GM19240 (cell line): ENCODE measurements around the gene OTUD3.
"Not testable (repeated sequence)": the region's sequence is repeated elsewhere in the genome, so short reads cannot be mapped to it uniquely, and the experiment has no call there.

ENCODE experiments used
- DNase-seq: peaks from one replicate; pipeline ENCODE4 v3.0.0; 2011; ENCODE audit warnings: low spot score; ENCODE audit not compliant: insufficient read length

OTUD3 gene

DNA sequence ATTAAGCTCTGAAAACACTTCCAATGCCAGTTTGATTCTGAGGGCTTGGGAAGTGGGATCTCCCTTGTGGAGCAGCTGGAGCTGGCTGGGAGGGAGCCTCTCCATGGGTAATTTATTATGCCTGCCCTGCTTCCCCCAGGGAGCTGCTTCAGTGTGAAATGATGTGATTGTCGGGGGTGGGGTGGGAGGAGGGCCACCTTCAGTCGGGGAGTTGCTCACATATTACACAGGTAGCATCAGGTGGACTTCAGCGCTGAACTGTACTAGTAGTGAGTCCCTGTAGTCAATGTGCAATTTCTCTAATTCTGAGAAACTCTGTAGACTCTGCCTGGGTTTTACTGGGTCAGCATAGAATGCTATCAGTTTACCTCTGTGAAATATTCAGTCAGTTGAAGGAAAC lies 28.5 kb downstream of the OTUD3 start:
- DNase-seq, result no peak

DNA sequence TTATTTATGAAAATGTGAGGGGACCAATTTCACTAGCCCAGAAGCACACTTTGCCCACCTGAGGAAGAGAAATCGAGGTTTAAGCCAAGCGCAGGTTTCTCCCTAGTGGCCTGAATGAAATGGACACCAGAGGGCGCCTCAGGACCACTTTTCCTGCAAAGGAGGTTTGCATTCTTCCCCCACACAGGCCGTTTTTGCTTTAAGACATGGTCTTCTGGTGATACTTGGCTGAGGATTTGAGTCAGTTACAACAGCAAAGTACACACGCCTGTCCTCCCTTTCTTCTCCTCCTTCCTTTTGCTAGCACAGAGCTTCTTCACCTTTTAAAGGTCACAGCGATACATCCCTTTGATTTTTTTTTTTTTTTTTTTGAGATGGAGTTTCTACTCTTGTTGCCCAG lies 35.9 kb downstream of the OTUD3 start:
- DNase-seq, result peak; percentile 82

- DNase-seq, result no peak
Measured at GRCh38 chr1:19920132-19920710, 38.0 kb downstream of the OTUD3 start.

GRCh38 chr1:19921310-19921709 lies 39.1 kb downstream of the OTUD3 start:
- no peak for DNase-seq

- DNase-seq, result no peak
Measured at GRCh38 chr1:19922015-19922688, 40.0 kb downstream of the OTUD3 start.

- DNase-seq, result no peak
Measured at GRCh38 chr1:19923137-19923952, 41.1 kb downstream of the OTUD3 start, which contains the start of gene PLA2G2E. TSS of gene PLA2G2E (minus strand) at chr1:19923617. CDS start at chr1:19923559, 58 bp downstream.

GRCh38 chr1:19923953-19924346 lies 41.8 kb downstream of the OTUD3 start:
- no peak for DNase-seq

DNA sequence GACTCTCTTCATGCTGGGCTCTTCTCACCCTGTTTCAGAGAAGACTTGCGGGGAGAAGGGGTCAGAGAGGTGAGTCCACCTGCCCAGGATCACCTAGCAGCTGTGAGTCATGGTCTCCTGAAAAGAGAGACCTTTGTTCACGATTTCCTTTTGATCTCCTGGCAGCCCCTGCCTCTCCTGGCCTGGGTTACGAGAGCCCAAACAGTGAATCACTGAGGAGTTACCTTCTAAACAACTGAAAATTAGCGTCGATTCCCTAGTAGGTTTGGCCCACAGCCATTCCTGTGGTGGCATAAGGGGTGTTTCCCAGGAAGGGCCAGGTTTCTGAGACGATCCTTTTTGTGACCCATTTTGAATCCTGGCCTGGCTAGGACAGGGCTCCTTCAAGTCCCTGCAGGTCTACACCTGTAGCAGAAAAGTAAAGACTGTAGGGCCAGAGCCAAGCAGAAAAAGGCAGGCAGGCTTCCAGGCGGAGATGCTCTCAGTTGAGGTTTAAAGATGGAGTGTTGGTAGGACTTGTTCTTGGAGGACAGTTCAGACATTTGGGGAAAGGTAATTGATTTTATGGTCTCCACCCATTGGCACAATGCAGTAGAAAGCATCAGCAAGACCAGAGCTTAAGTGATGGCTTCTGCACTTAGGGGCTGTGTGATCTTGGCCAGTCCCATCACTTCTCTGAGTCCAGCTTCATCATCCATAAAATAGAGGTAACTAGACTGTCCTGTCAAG lies 43.3 kb downstream of the OTUD3 start:
- DNase-seq, result no peak

GRCh38 chr1:19926296-19927129 lies 44.3 kb downstream of the OTUD3 start:
- no peak for DNase-seq

DNA sequence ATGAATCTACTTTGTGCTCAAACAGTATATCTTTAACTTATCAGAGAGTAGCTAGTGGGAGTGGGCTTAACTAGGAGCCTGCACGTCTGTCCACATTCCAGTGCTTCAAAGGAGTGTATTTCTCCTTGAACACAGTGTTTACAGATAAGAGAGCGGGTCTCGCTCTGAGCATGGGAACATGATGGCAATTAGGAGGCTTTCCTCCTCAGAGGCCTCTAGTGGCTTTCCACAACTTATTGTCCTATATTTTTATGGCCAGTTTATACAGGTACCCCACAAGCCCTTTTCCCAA lies 44.9 kb downstream of the OTUD3 start:
- DNase-seq, result not testable (repeated sequence)

GRCh38 chr1:19932866-19933265 lies 50.7 kb downstream of the OTUD3 start:
- DNase-seq, result no peak

- DNase-seq, result no peak
Measured at GRCh38 chr1:19934336-19934735, 52.1 kb downstream of the OTUD3 start.

DNA sequence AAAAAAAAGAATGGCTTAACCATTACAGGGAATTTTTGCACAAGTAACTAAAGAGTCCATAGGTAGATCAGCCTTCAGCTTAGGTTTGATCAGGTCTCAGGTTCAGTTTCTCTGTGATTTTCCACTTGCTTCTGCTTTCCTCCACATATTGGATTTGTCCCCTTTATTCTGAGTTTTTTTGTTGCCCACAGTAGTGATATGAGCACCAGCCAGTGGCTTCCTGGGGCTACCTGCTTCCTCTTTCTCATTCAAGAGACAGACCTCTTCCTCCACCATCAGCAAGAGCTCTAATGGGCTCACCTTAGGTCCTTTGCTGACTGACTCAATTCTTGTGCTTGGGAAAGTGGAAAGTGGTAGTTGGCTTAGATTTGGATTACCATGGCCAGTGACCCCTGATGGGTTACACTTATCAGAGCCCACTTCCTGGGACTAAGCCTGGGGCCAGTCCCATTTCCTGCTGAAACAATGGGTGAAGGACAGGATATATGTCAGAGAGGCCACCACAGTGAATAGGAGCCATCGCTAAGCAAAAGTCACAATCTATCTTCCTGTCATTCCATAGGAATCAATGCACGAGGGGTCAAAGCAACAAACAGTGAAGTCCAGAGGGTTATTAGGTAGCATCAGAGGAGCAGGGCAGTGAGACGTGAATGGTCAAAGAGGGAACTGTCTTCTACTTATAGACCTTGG lies 54.0 kb downstream of the OTUD3 start:
- no peak for DNase-seq

DNA sequence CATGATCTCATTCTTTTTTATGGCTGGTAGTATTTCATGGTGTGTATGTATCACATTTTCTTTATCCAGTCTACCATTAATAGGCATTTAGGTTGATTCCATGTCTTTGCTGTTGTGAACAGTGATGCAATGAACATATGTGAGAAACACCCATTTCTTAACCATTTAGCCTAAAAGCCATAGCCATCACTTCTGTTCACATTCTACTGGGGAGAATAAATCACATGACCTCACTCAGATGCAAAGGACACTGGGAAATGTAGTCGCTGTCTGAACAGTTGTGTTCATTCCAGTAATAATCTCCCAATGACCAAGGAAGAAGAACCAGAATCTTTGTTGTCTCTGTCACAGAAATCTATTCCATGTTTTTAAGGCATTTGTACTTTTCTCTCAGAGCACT lies 56.3 kb downstream of the OTUD3 start:
- no peak for DNase-seq

DNA sequence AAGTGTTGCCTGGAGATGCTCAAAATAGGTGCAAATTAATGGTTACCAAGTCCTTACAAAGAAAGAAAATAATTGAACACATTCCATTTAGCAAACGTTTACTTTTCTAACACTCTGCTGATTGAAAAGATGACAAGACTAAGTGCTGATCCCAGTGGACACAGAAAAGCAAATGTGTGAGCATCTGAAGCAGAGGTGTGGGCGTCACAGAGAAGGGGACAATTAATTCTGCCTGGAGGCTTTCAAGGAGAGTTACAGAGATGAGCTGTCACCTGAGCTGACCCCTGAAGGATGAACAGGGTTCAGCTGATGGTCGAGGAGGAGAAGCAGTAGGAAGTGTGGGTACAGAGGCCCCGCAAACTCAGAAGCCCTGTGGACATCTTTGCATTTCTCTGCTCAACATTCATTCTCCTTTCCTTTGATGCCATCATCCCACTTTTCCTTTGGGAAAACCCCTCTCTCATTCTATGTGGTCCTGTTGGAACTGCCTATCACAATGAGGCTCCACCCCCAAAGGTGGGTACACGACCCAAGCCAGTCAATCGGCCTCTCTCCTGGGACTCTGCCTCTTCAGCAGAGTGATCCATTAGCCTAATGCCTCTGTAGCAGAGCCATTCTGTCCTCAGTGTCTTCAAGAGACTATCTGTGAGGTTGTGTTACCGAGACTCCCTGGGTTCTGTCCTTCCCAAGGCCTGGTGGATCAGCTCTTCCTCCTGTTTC lies 58.5 kb downstream of the OTUD3 start:
- no peak for DNase-seq

DNA sequence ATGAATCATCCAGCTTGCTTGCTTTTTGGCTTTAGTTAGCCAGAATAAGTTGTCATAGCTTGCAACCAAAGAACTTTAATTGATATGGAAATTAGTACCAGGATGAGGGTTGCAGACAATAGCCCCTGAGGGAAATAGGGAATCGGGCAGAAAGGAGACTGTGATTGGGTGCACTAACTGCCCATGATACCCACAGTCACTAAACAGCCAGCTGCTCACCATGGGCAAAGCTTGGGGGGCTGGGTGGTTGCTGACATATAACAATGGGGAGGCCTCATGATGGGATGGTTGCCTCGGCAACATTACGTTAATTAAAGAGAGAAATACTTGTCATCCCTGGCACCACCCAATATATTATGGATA lies 59.0 kb downstream of the OTUD3 start:
- no peak for DNase-seq

DNA sequence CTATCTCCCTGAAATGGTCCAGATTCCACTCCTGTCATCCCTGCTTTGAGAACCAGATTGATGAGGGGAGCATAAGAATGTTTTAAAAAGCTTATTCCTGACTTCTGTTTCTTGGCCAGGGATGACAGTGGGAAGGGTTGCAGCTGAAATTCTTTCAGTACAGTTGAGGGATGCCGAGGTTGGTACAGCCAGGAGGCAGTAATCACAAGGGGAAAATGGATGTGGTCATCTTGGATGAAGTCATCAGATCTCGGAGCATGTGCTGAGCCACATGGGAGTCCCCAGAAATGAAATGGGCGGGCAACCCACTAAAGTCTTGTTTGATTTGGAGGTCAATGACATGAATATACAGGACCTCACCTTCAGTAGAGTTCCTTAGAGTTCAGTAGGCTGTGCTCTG lies 59.9 kb downstream of the OTUD3 start:
- DNase-seq, result no peak

GRCh38 chr1:19942657-19943056 lies 60.5 kb downstream of the OTUD3 start:
- no peak for DNase-seq

- no peak for DNase-seq
Measured at GRCh38 chr1:19945914-19946313, 63.7 kb downstream of the OTUD3 start.

GRCh38 chr1:19946331-19946751 lies 64.1 kb downstream of the OTUD3 start:
- DNase-seq, result no peak
